AG04450 (cell line): Measurements from ENCODE around the gene NHS. TPM values are rescaled to one million over a fixed set of nuclear protein-coding genes. Genes with fewer than 3 reads are reported as not detected.

Experiments used
- CTCF ChIA-PET: fragments of 300-600, 350-600 bp; formaldehyde crosslinking; extraction: SDS; loops from one replicate; lab custom pipeline; 2022; ENCODE audit warnings: antibody characterized with exemption, inconsistent platforms; lab: Charles Lee
- POLR2A ChIA-PET: fragments of 350-600 bp; formaldehyde crosslinking; extraction: SDS; loops from one replicate; lab custom pipeline; 2021; ENCODE audit warnings: antibody characterized with exemption, inconsistent platforms; lab: Yijun Ruan, JAX
- DNase-seq: peaks from one replicate; pipeline ENCODE4 v3.0.0-alpha.2; 2011; ENCODE audit warnings: low read depth, low spot score
- H3K27ac ChIP-seq: one replicate; pipeline ENCODE4 v1.5.1; 2012; ENCODE audit warnings: low read depth, low read length, control low read depth
- H3K27me3 ChIP-seq: one replicate; pipeline ENCODE4 v1.6.0; 2012; ENCODE audit warnings: low read length; ENCODE audit not compliant: control insufficient read depth, insufficient read depth
- H3K4me3 ChIP-seq: 2 replicates; pipeline ENCODE4 v1.5.1; 2011; ENCODE audit warnings: mild to moderate bottlenecking, low read depth, low read length, control low read depth
- H3K9me3 ChIP-seq: 2 replicates; pipeline ENCODE4 v1.5.1; 2012; ENCODE audit warnings: low read length; ENCODE audit not compliant: control insufficient read depth, insufficient read depth
- polyA plus RNA-seq: library from polyadenylated mRNA; depleted of rRNA; stranded (reverse); fragments of >200 nt; gene quantifications from 2 replicates; pipeline ENCODE4 v1.2.3, GENCODE V29; 2011
- TF ChIP-seq, protein P1 (sequence below): IDR thresholded peaks from 2 replicates; pipeline ENCODE4 v1.5.1; 2011; ENCODE audit warnings: low read depth, low read length, control low read depth, inconsistent platforms

NHS gene
- polyA plus RNA-seq, 1 experiment, result 2.0 TPM

- H3K27me3 ChIP-seq, result no peaks in the 10 kb centered on the region
- no peak for DNase-seq
- H3K4me3 ChIP-seq, result no peak overlapping the region
- H3K9me3 ChIP-seq, result no peaks in the 10 kb centered on the region
- H3K27ac ChIP-seq, result no peak overlapping the region
- POLR2A ChIA-PET, result no interaction called here
- CTCF ChIA-PET, result interaction anchor here (1.9 kb wide), 1 partner anchor 18 kb away, joined by 4 read pairs; no protein-coding TSS in a partner anchor
- TF ChIP-seq, protein P1, sequence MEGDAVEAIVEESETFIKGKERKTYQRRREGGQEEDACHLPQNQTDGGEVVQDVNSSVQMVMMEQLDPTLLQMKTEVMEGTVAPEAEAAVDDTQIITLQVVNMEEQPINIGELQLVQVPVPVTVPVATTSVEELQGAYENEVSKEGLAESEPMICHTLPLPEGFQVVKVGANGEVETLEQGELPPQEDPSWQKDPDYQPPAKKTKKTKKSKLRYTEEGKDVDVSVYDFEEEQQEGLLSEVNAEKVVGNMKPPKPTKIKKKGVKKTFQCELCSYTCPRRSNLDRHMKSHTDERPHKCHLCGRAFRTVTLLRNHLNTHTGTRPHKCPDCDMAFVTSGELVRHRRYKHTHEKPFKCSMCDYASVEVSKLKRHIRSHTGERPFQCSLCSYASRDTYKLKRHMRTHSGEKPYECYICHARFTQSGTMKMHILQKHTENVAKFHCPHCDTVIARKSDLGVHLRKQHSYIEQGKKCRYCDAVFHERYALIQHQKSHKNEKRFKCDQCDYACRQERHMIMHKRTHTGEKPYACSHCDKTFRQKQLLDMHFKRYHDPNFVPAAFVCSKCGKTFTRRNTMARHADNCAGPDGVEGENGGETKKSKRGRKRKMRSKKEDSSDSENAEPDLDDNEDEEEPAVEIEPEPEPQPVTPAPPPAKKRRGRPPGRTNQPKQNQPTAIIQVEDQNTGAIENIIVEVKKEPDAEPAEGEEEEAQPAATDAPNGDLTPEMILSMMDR, result no peak
Measured at GRCh38 chrX:17707731-17708130, 332.7 kb downstream of the NHS start.

GRCh38 chrX:17710871-17711301, 335.9 kb downstream of the NHS start:
- TF ChIP-seq, protein P1, result no peak
- Histone ChIP-seq H3K27ac (no peak overlapping the region), H3K9me3 (no peaks in the 10 kb centered on the region), H3K27me3 (no peaks in the 10 kb centered on the region), H3K4me3 (no peak overlapping the region)
- DNase-seq, result no peak
- CTCF ChIA-PET, result no interaction called here
- POLR2A ChIA-PET, result no interaction called here

DNA sequence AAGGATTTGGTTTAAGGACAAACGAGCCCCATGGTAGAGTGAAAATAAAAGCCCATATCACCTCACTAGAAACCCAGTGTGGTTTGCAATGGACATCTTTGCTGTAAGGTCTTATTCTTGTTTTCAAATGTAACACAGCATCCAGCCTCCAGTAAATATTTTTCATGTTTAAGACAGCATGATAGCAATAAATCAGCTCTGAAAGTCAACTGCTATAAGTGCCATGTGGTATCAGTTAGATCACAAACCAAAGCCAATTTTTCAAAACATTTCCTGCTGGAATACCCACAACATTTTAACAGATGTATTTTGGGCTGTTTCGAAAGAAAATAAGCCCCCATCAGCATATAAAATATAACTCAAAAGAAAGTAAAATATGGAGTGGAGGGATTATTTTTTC, 338.3 kb downstream of the NHS start:
- POLR2A ChIA-PET, result no interaction called here
- Histone ChIP-seq H3K4me3 (no peak overlapping the region), H3K27ac (no peak overlapping the region), H3K27me3 (no peaks in the 10 kb centered on the region), H3K9me3 (no peaks in the 10 kb centered on the region)
- CTCF ChIA-PET, result no interaction called here
- TF ChIP-seq, protein P1, result no peak
- DNase-seq, result no peak

GRCh38 chrX:17718649-17719165, 343.7 kb downstream of the NHS start:
- DNase-seq, result no peak
- Histone ChIP-seq H3K9me3 (no peaks in the 10 kb centered on the region), H3K27ac (no peak overlapping the region), H3K27me3 (no peaks in the 10 kb centered on the region), H3K4me3 (no peak overlapping the region)
- TF ChIP-seq, protein P1, result no peak
- POLR2A ChIA-PET, result no interaction called here
- CTCF ChIA-PET, result no interaction called here

DNA sequence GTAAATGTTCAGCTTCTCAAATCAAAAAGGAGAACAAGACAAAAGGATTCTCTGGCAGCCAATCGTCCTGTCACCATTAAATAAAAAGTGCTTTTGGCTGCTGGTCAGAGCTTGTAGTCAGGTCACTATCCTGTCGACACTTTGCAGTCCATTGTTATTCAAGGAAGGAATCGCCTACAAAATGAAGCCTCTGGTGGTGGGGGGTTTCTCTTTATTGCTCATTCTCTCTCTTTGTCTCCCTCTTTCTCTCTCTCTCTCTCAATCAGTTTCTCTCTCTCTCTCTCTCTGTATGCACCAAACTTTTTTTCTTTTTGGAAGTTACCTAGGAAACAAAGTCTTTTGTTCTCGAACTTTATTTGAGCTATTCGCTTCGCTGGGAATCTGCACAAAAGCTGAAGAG, 344.7 kb downstream of the NHS start:
- Histone ChIP-seq H3K9me3 (no peaks in the 10 kb centered on the region), H3K27me3 (no peaks in the 10 kb centered on the region), H3K4me3 (no peak overlapping the region), H3K27ac (no peak overlapping the region)
- POLR2A ChIA-PET, result no interaction called here
- no peak for DNase-seq
- CTCF ChIA-PET, result no interaction called here
- TF ChIP-seq, protein P1, result no peak
